ENCODE measurements around the gene MOGAT1. TPM values are rescaled to one million over a fixed set of nuclear protein-coding genes. Genes with fewer than 3 reads are reported as not detected.

MOGAT1 gene
- total and polyA plus RNA-seq, 2 of the 13 experiments (the other 11 are each of a cell fraction or from before 2014, with no cell fraction given) = 0.98 to 4.3 TPM

GRCh38 chr2:222690564-222691200, 19.2 kb downstream of the MOGAT1 start (continued):
- TF ChIP-seq STAG1 (CRISPR knock-in tag; IDR thresholded peaks at IDR 0.05) = peak; percentile 99
- TF ChIP-seq STAT6 (CRISPR knock-in tag; IDR thresholded peaks at IDR 0.05; ENCODE audit: borderline replicate concordance) = peak; percentile 68; the same call in 1 of the 2 replicates
- TF ChIP-seq ZNF746 (CRISPR knock-in tag; IDR thresholded peaks at IDR 0.05) = no peak
- TF ChIP-seq SPEN (CRISPR knock-in tag; IDR thresholded peaks at IDR 0.05; ENCODE audit: low read depth) = peak; percentile 60; the same call in 1 of the 2 replicates
- TF ChIP-seq SOX13 (IDR thresholded peaks at IDR 0.05) = no peak
- peak in 1 of 2 experiments; percentile 55; a peak in 2 of 4 replicates for TF ChIP-seq SOX13 (CRISPR knock-in tag; conservative IDR thresholded peaks at IDR 0.05 in 1 of 2, IDR thresholded peaks at IDR 0.05 in 1 of 2)
- no peak for TF ChIP-seq NR2F6 (IDR thresholded peaks at IDR 0.05)
- TF ChIP-seq NR2F6 (CRISPR knock-in tag; IDR thresholded peaks at IDR 0.05) = peak; percentile 59; the same call in 1 of the 2 replicates
- no peak for TF ChIP-seq ZNF160 (CRISPR knock-in tag; IDR thresholded peaks at IDR 0.05)
- TF ChIP-seq FOXC1 (CRISPR knock-in tag; IDR thresholded peaks at IDR 0.05; ENCODE audit: borderline replicate concordance) = no peak
- TF ChIP-seq ZNF792 (CRISPR knock-in tag; IDR thresholded peaks at IDR 0.05) = peak; percentile 50; the same call in 1 of the 2 replicates
- no peak for TF ChIP-seq SIX4 (CRISPR knock-in tag; IDR thresholded peaks at IDR 0.05)
- no peak for TF ChIP-seq ZNF775 (CRISPR knock-in tag; IDR thresholded peaks at IDR 0.05; ENCODE audit: borderline replicate concordance)
- peak; percentile 97 for TF ChIP-seq RAD21 (CRISPR knock-in tag; IDR thresholded peaks at IDR 0.05)
- TF ChIP-seq TSC22D2 (CRISPR knock-in tag; IDR thresholded peaks at IDR 0.05; ENCODE audit: borderline replicate concordance) = 0 out of 2 replicates have a peak, but pooled peaks have one; percentile 30
- TF ChIP-seq KDM3A (CRISPR knock-in tag; IDR thresholded peaks at IDR 0.05; ENCODE audit: low read depth) = 0 out of 2 replicates have a peak, but pooled peaks have one; percentile 30
- TF ChIP-seq MTF1 (CRISPR knock-in tag; IDR thresholded peaks at IDR 0.05) = no peak
- 0 out of 2 replicates have a peak, but pooled peaks have one; percentile 68 for TF ChIP-seq ZNF124 (CRISPR knock-in tag; IDR thresholded peaks at IDR 0.05)
- peak; percentile 98 for TF ChIP-seq XRCC5 (optimal IDR thresholded peaks at IDR 0.05; ENCODE audit: low read length)
- 0 out of 2 replicates have a peak, but pooled peaks have one; percentile 85 for TF ChIP-seq KLF11 (CRISPR knock-in tag; IDR thresholded peaks at IDR 0.05)
- 0 out of 2 replicates have a peak, but pooled peaks have one; percentile 42 for TF ChIP-seq SIN3B (IDR thresholded peaks at IDR 0.05; ENCODE audit: low read length)
- TF ChIP-seq PRDM10 (CRISPR knock-in tag; IDR thresholded peaks at IDR 0.05; ENCODE audit: low read depth) = peak; percentile 54; the same call in 1 of the 2 replicates
- TF ChIP-seq MEIS1 (CRISPR knock-in tag; IDR thresholded peaks at IDR 0.05; ENCODE audit: borderline replicate concordance) = no peak
- peak; percentile 55; the same call in 1 of the 2 replicates for TF ChIP-seq HDAC2 (CRISPR knock-in tag; IDR thresholded peaks at IDR 0.05)
- 0 out of 2 replicates have a peak, but pooled peaks have one; percentile 31 for TF ChIP-seq ZBTB43 (CRISPR knock-in tag; conservative IDR thresholded peaks at IDR 0.05)

Data from HepG2 (cell line).